ENCODE measurements around the gene TSPAN17.

The TSPAN17 gene

GRCh38 chr5:176648474-176649194 lies 1.4 kb downstream of the TSPAN17 start:
- DNase-seq (ENCODE audit: low spot score in 2 of 2), result peak in 1 of 2 donors; percentile 39
- Mint-ChIP-seq H3K27ac (ENCODE audit: low read depth) (peak overlapping the region; percentile 67), H3K27me3 (no peaks in the 10 kb centered on the region), H3K36me3 (ENCODE audit: insufficient read depth) (peaks cover 7% of the 10 kb centered on the region), H3K4me3 (peak overlapping the region; percentile 73), H3K4me1 (peaks cover 64% of the 10 kb centered on the region), H3K9me3 (no peaks in the 10 kb centered on the region)
- ATAC-seq (replicated peaks; ENCODE audit: extremely low read depth, poor library complexity, severe bottlenecking), result peak; percentile 45

GRCh38 chr5:176650354-176650884 lies 3.1 kb downstream of the TSPAN17 start:
- Mint-ChIP-seq H3K27ac (ENCODE audit: low read depth) (peak overlapping the region; percentile 41), H3K4me1 (peaks cover 62% of the 10 kb centered on the region), H3K27me3 (no peaks in the 10 kb centered on the region), H3K36me3 (ENCODE audit: insufficient read depth) (peaks cover 7% of the 10 kb centered on the region), H3K9me3 (no peaks in the 10 kb centered on the region), H3K4me3 (no peak overlapping the region)
- no peak for ATAC-seq (replicated peaks; ENCODE audit: extremely low read depth, poor library complexity, severe bottlenecking)
- no peak for DNase-seq (ENCODE audit: low spot score in 2 of 2)

GRCh38 chr5:176651472-176651980 lies 4.2 kb downstream of the TSPAN17 start:
- peaks cover 9% of the 10 kb centered on the region for H3K36me3 Mint-ChIP-seq (ENCODE audit: insufficient read depth)
- DNase-seq (ENCODE audit: low spot score in 2 of 2) (no peak), ATAC-seq (replicated peaks; ENCODE audit: extremely low read depth, poor library complexity, severe bottlenecking) (no peak)
- H3K27ac Mint-ChIP-seq (ENCODE audit: low read depth), result peak overlapping the region; percentile 16
- no peaks in the 10 kb centered on the region for H3K9me3 Mint-ChIP-seq
- no peak overlapping the region for H3K4me3 Mint-ChIP-seq
- H3K27me3 Mint-ChIP-seq, result no peaks in the 10 kb centered on the region
- H3K4me1 Mint-ChIP-seq, result peaks cover 53% of the 10 kb centered on the region

GRCh38 chr5:176652136-176652535 lies 4.9 kb downstream of the TSPAN17 start:
- H3K4me3 Mint-ChIP-seq, result no peak overlapping the region
- no peak overlapping the region for H3K27ac Mint-ChIP-seq (ENCODE audit: low read depth)
- H3K9me3 Mint-ChIP-seq, result no peaks in the 10 kb centered on the region
- DNase-seq (ENCODE audit: low spot score in 2 of 2) (no peak), ATAC-seq (replicated peaks; ENCODE audit: extremely low read depth, poor library complexity, severe bottlenecking) (no peak)
- H3K27me3 Mint-ChIP-seq, result no peaks in the 10 kb centered on the region
- peaks cover 9% of the 10 kb centered on the region for H3K36me3 Mint-ChIP-seq (ENCODE audit: insufficient read depth)
- peaks cover 48% of the 10 kb centered on the region for H3K4me1 Mint-ChIP-seq

GRCh38 chr5:176653401-176654385 lies 6.4 kb downstream of the TSPAN17 start:
- peaks cover 43% of the 10 kb centered on the region for H3K4me1 Mint-ChIP-seq
- peak overlapping the region; percentile 75 for H3K27ac Mint-ChIP-seq (ENCODE audit: low read depth)
- H3K27me3 Mint-ChIP-seq, result no peaks in the 10 kb centered on the region
- peaks cover 9% of the 10 kb centered on the region for H3K36me3 Mint-ChIP-seq (ENCODE audit: insufficient read depth)
- ATAC-seq (replicated peaks; ENCODE audit: extremely low read depth, poor library complexity, severe bottlenecking) (peak; percentile 30), DNase-seq (ENCODE audit: low spot score in 2 of 2) (peak in 1 of 2 donors; percentile 28)
- no peak overlapping the region for H3K4me3 Mint-ChIP-seq
- H3K9me3 Mint-ChIP-seq, result no peaks in the 10 kb centered on the region

GRCh38 chr5:176654856-176655255 lies 7.6 kb downstream of the TSPAN17 start:
- Mint-ChIP-seq H3K36me3 (ENCODE audit: insufficient read depth) (peaks cover 10% of the 10 kb centered on the region), H3K4me1 (peaks cover 44% of the 10 kb centered on the region), H3K9me3 (no peaks in the 10 kb centered on the region), H3K4me3 (no peak overlapping the region), H3K27ac (ENCODE audit: low read depth) (no peak overlapping the region), H3K27me3 (no peaks in the 10 kb centered on the region)
- no peak for ATAC-seq (replicated peaks; ENCODE audit: extremely low read depth, poor library complexity, severe bottlenecking)
- DNase-seq (ENCODE audit: low spot score in 2 of 2), result no peak

- no peak overlapping the region for H3K27ac Mint-ChIP-seq (ENCODE audit: low read depth)
- ATAC-seq (replicated peaks; ENCODE audit: extremely low read depth, poor library complexity, severe bottlenecking), result no peak
- H3K9me3 Mint-ChIP-seq, result no peaks in the 10 kb centered on the region
- H3K4me1 Mint-ChIP-seq, result peaks cover 39% of the 10 kb centered on the region
- no peak overlapping the region for H3K4me3 Mint-ChIP-seq
- peaks cover 10% of the 10 kb centered on the region for H3K36me3 Mint-ChIP-seq (ENCODE audit: insufficient read depth)
- no peaks in the 10 kb centered on the region for H3K27me3 Mint-ChIP-seq
- no peak for DNase-seq (ENCODE audit: low spot score in 2 of 2)
Observed at GRCh38 chr5:176656467-176656990, 9.2 kb downstream of the TSPAN17 start.

- H3K4me3 Mint-ChIP-seq, result peak overlapping the region; percentile 73
- H3K36me3 Mint-ChIP-seq (ENCODE audit: insufficient read depth), result peaks cover 10% of the 10 kb centered on the region
- DNase-seq (ENCODE audit: low spot score in 2 of 2), result peak; percentile 43 to 45
- H3K4me1 Mint-ChIP-seq, result peaks cover 28% of the 10 kb centered on the region
- ATAC-seq (replicated peaks; ENCODE audit: extremely low read depth, poor library complexity, severe bottlenecking), result peak; percentile 57
- H3K27me3 Mint-ChIP-seq, result no peaks in the 10 kb centered on the region
- H3K27ac Mint-ChIP-seq (ENCODE audit: low read depth), result peak overlapping the region; percentile 17
- H3K9me3 Mint-ChIP-seq, result no peaks in the 10 kb centered on the region
Observed at GRCh38 chr5:176658007-176658599, 10.8 kb downstream of the TSPAN17 start.

- Mint-ChIP-seq H3K4me3 (peak overlapping the region; percentile 73), H3K36me3 (ENCODE audit: insufficient read depth) (peaks cover 7% of the 10 kb centered on the region), H3K27me3 (peaks cover 5% of the 10 kb centered on the region), H3K4me1 (peaks cover 20% of the 10 kb centered on the region), H3K27ac (ENCODE audit: low read depth) (peak overlapping the region; percentile 69), H3K9me3 (no peaks in the 10 kb centered on the region)
- ATAC-seq (replicated peaks; ENCODE audit: extremely low read depth, poor library complexity, severe bottlenecking), result peak; percentile 55
- DNase-seq (ENCODE audit: low spot score in 2 of 2), result no peak
Observed at GRCh38 chr5:176658817-176659511, 11.7 kb downstream of the TSPAN17 start.

GRCh38 chr5:176659512-176659839 lies 12.2 kb downstream of the TSPAN17 start:
- H3K4me3 Mint-ChIP-seq, result peak overlapping the region; percentile 73
- ATAC-seq (replicated peaks; ENCODE audit: extremely low read depth, poor library complexity, severe bottlenecking), result no peak

GRCh38 chr5:176659860-176660461 lies 12.7 kb downstream of the TSPAN17 start:
- H3K27me3 Mint-ChIP-seq, result peaks cover 15% of the 10 kb centered on the region
- H3K36me3 Mint-ChIP-seq (ENCODE audit: insufficient read depth), result peaks cover 7% of the 10 kb centered on the region
- no peaks in the 10 kb centered on the region for H3K9me3 Mint-ChIP-seq
- H3K4me3 Mint-ChIP-seq, result no peak overlapping the region
- no peak for DNase-seq (ENCODE audit: low spot score in 2 of 2)
- ATAC-seq (replicated peaks; ENCODE audit: extremely low read depth, poor library complexity, severe bottlenecking), result no peak
- H3K27ac Mint-ChIP-seq (ENCODE audit: low read depth), result no peak overlapping the region
- peaks cover 18% of the 10 kb centered on the region for H3K4me1 Mint-ChIP-seq

More at GRCh38 chr5:176659512-176659839, 12.2 kb downstream of the TSPAN17 start:
- H3K27ac Mint-ChIP-seq (ENCODE audit: low read depth), result no peak overlapping the region
- H3K4me1 Mint-ChIP-seq, result peaks cover 18% of the 10 kb centered on the region
- H3K27me3 Mint-ChIP-seq, result peaks cover 10% of the 10 kb centered on the region
- no peaks in the 10 kb centered on the region for H3K9me3 Mint-ChIP-seq
- DNase-seq (ENCODE audit: low spot score in 2 of 2), result no peak
- peaks cover 7% of the 10 kb centered on the region for H3K36me3 Mint-ChIP-seq (ENCODE audit: insufficient read depth)
